ENCODE results near the gene PACS2. TPM values are rescaled to one million over a fixed set of nuclear protein-coding genes. Genes with fewer than 3 reads are reported as not detected.
A peak's percentile ranks its signal among the peaks of the same experiment; 100 is the strongest.
"Not testable (repeated sequence)": the region's sequence is repeated elsewhere in the genome, so short reads cannot be mapped to it uniquely, and the experiment has no call there.

The PACS2 gene
- polyA plus RNA-seq, 3 donors = 3.1 to 87.0 (median 3.7) TPM

DNA sequence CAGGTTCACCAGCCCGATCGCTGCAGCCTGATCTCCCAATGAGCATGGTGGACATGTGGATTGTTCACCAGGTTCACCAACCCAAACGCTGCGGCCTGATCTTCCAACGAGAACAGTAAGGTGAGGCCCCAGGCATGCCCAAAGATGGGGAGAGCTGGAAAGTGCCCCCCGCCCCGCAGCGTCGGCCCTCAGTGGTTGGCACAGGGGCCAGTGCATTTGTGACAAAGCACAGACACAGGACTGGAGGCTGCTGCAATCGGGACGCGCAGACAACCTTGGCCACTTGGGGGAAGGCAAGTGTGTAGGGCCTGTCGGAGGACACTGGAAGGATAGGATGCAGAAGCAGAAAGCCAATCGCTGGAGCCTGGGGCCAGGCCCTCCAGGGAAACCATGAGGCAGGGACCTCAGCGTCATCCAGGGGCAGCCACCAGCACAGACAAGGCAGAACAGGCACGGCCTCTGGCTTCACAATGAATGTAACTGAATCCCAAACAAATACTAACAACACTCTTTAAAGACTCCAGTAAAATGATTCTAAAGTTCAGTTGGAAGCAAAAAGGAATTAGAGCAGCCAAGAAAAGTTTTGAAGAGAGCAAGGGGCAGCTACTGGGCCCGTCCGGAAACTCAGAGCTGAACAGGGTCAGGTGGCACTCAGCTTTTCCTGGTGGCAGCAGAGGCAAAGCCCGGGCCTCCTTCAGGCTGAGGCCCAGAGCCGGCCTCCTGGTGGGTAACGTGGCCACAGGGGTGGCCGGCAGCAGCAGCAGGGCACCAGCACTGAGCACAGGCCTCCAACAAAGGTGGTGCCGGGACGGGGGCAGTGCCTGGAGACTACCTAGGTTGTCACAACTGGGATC, 27.1 kb upstream of the PACS2 start:
- no peak overlapping the region for H3K4me3 ChIP-seq (replicated peaks in 1 of 3; ENCODE audit: low read depth in 2 of 3, low read length in 3 of 3)
- Mint-ChIP-seq H3K4me3 (no peak overlapping the region), H3K27me3 (ENCODE audit: low read depth in 3 of 3) (no peaks in the 10 kb centered on the region), H3K27ac (peak overlapping the region in 1 of 7 donors; percentile 21), H3K9me3 (no peaks in the 10 kb centered on the region), H3K4me1 (peaks cover 45% of the 10 kb centered on the region), H3K36me3 (peaks cover 26 to 39% of the 10 kb centered on the region in 2 donors)
- H3K4me2 ChIP-seq (replicated peaks; ENCODE audit: extremely low read depth, low read length, poor library complexity, severe bottlenecking) = no peak overlapping the region
- peaks cover 30 to 32% of the 10 kb centered on the region in 2 donors for H3K4me1 ChIP-seq (ENCODE audit: control insufficient read depth in 1 of 2, insufficient read depth in 2 of 2, low read length in 2 of 2)
- TF ChIP-seq, protein P1, sequence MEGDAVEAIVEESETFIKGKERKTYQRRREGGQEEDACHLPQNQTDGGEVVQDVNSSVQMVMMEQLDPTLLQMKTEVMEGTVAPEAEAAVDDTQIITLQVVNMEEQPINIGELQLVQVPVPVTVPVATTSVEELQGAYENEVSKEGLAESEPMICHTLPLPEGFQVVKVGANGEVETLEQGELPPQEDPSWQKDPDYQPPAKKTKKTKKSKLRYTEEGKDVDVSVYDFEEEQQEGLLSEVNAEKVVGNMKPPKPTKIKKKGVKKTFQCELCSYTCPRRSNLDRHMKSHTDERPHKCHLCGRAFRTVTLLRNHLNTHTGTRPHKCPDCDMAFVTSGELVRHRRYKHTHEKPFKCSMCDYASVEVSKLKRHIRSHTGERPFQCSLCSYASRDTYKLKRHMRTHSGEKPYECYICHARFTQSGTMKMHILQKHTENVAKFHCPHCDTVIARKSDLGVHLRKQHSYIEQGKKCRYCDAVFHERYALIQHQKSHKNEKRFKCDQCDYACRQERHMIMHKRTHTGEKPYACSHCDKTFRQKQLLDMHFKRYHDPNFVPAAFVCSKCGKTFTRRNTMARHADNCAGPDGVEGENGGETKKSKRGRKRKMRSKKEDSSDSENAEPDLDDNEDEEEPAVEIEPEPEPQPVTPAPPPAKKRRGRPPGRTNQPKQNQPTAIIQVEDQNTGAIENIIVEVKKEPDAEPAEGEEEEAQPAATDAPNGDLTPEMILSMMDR (IDR thresholded peaks at IDR 0.05) = no peak
- WGBS (ENCODE audit: insufficient coverage) = 93% methylated on average over 20 of the region's 24 CpGs
- H3K27me3 ChIP-seq (ENCODE audit: control insufficient read depth in 2 of 2, insufficient read depth in 2 of 2, low read length in 2 of 2) = no peaks in the 10 kb centered on the region
- DNase-seq = no peak
- peaks cover 59% of the 10 kb centered on the region for H3K79me2 ChIP-seq (ENCODE audit: insufficient read depth, low read length)
- intact Hi-C loops (cut with micrococcal nuclease) = no loop called here
- H3K9ac ChIP-seq (ENCODE audit: insufficient read depth, low read length, poor library complexity, severe bottlenecking) = no peak overlapping the region
- H3K27ac ChIP-seq (ENCODE audit: low read depth in 1 of 2, low read length in 2 of 2) = no peak overlapping the region
- H2AFZ ChIP-seq (ENCODE audit: insufficient read depth, low read depth, low read length, poor library complexity, severe bottlenecking) = no peak overlapping the region
- no peaks in the 10 kb centered on the region for H3K9me3 ChIP-seq (replicated peaks in 1 of 2; ENCODE audit: control insufficient read depth in 1 of 2, insufficient read depth in 1 of 2, low read length in 2 of 2)
- peaks cover 70% of the 10 kb centered on the region for H4K20me1 ChIP-seq (ENCODE audit: insufficient read depth, low read length)
- peaks cover 0 to 27% of the 10 kb centered on the region in 2 donors for H3K36me3 ChIP-seq (replicated peaks in 1 of 2; ENCODE audit: control insufficient read depth in 1 of 2, insufficient read depth in 2 of 2, low read length in 2 of 2)

DNA sequence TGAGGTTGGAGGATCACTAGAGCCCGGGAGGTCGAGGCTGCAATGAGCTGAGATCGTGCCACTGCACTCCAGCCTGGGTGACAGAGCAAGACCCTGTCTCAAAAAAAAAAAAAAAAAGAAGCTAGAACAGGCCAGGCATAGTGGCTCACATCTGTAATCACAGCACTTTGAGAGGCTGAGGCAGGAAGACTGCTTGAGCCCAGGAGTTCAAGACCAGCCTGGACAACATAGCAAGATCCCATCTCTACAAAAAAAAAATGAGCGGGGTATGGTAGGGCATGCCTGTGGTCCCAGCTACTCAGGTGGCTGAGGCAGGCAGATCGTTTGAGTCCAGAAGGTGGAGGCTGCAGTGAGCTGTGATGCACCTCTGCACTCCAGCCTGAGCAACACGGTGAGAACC, 25.6 kb upstream of the PACS2 start:
- not testable (repeated sequence) for H3K4me3 Mint-ChIP-seq

More for the DNA sequence above, 25.6 kb upstream of the PACS2 start:
- H3K4me2 ChIP-seq (replicated peaks; ENCODE audit: extremely low read depth, low read length, poor library complexity, severe bottlenecking); H2AFZ ChIP-seq (ENCODE audit: insufficient read depth, low read depth, low read length, poor library complexity, severe bottlenecking); intact Hi-C loops (cut with micrococcal nuclease); H3K4me3 ChIP-seq (replicated peaks in 1 of 3; ENCODE audit: low read depth in 2 of 3, low read length in 3 of 3); H3K27me3 Mint-ChIP-seq (ENCODE audit: low read depth in 3 of 3); H3K27ac ChIP-seq (ENCODE audit: low read depth in 1 of 2, low read length in 2 of 2); H3K9me3 ChIP-seq (replicated peaks in 1 of 2; ENCODE audit: control insufficient read depth in 1 of 2, insufficient read depth in 1 of 2, low read length in 2 of 2); DNase-seq; H3K27me3 ChIP-seq (ENCODE audit: control insufficient read depth in 2 of 2, insufficient read depth in 2 of 2, low read length in 2 of 2); H3K9me3 Mint-ChIP-seq; H3K9ac ChIP-seq (ENCODE audit: insufficient read depth, low read length, poor library complexity, severe bottlenecking): not testable (repeated sequence)
- H3K27ac Mint-ChIP-seq = peak overlapping the region in 1 of 7 donors; percentile 27
- H3K36me3 Mint-ChIP-seq = peaks cover 19 to 29% of the 10 kb centered on the region in 2 donors
- 82% methylated on average over 4 of the region's 6 CpGs for WGBS (ENCODE audit: insufficient coverage)
- H3K79me2 ChIP-seq (ENCODE audit: insufficient read depth, low read length) = peaks cover 64% of the 10 kb centered on the region
- peaks cover 0 to 18% of the 10 kb centered on the region in 2 donors for H3K36me3 ChIP-seq (replicated peaks in 1 of 2; ENCODE audit: control insufficient read depth in 1 of 2, insufficient read depth in 2 of 2, low read length in 2 of 2)
- peaks cover 74% of the 10 kb centered on the region for H4K20me1 ChIP-seq (ENCODE audit: insufficient read depth, low read length)
- H3K4me1 ChIP-seq (ENCODE audit: control insufficient read depth in 1 of 2, insufficient read depth in 2 of 2, low read length in 2 of 2) = peaks cover 42 to 44% of the 10 kb centered on the region in 2 donors
- H3K4me1 Mint-ChIP-seq = peaks cover 54% of the 10 kb centered on the region
